Kidney tubule cell (primary cell): Measurements from ENCODE around the gene C10orf71.

Experiments used
- DNase-seq: peaks from one replicate; pipeline ENCODE4 v3.0.0-alpha.2; 2018; ENCODE audit warnings: low spot score

The C10orf71 gene

GRCh38 chr10:49314806-49315205, 15.8 kb downstream of the C10orf71 start:
- DNase-seq, result no peak

- no peak for DNase-seq
Measured at GRCh38 chr10:49318028-49318427, 19.1 kb downstream of the C10orf71 start.

GRCh38 chr10:49318755-49319154, 19.8 kb downstream of the C10orf71 start:
- DNase-seq, result no peak

- no peak for DNase-seq
Measured at GRCh38 chr10:49319206-49319605, 20.2 kb downstream of the C10orf71 start.

GRCh38 chr10:49320191-49320590, 21.2 kb downstream of the C10orf71 start:
- DNase-seq, result no peak

- DNase-seq, result no peak
Measured at GRCh38 chr10:49321021-49321420, 22.1 kb downstream of the C10orf71 start.

- DNase-seq, result no peak
Measured at GRCh38 chr10:49322371-49323170, 23.6 kb downstream of the C10orf71 start.

- DNase-seq, result no peak
Measured at GRCh38 chr10:49323171-49323895, 24.4 kb downstream of the C10orf71 start.

GRCh38 chr10:49323896-49324270, 24.9 kb downstream of the C10orf71 start:
- DNase-seq, result no peak

GRCh38 chr10:49324711-49325110, 25.7 kb downstream of the C10orf71 start:
- DNase-seq, result no peak

- no peak for DNase-seq
Measured at GRCh38 chr10:49325131-49325915, 26.4 kb downstream of the C10orf71 start.

GRCh38 chr10:49325916-49326783, 27.2 kb downstream of the C10orf71 start:
- DNase-seq, result no peak

GRCh38 chr10:49327036-49327813, 28.3 kb downstream of the C10orf71 start:
- DNase-seq, result no peak

GRCh38 chr10:49328401-49329145, 29.6 kb downstream of the C10orf71 start:
- no peak for DNase-seq

- DNase-seq, result no peak
Measured at GRCh38 chr10:49329146-49329505, 30.2 kb downstream of the C10orf71 start.

- DNase-seq, result no peak
Measured at GRCh38 chr10:49330127-49330665, 31.2 kb downstream of the C10orf71 start.

- DNase-seq, result no peak
Measured at GRCh38 chr10:49331431-49331830, 32.5 kb downstream of the C10orf71 start.

- no peak for DNase-seq
Measured at GRCh38 chr10:49332333-49332732, 33.4 kb downstream of the C10orf71 start.

GRCh38 chr10:49332768-49333167, 33.8 kb downstream of the C10orf71 start:
- DNase-seq, result no peak

- no peak for DNase-seq
Measured at GRCh38 chr10:49333192-49333591, 34.2 kb downstream of the C10orf71 start.
